NOMO-1 treated with dmso at 0.1 percent for 144 hours (cell line): ENCODE data around the gene PIGC.
A peak's percentile ranks its signal among the peaks of the same experiment; 100 is the strongest.

Experiments used
- DNase-seq: peaks from one replicate; lab custom pipeline; 2025; ENCODE audit not compliant: unreplicated experiment; lab: John Stamatoyannopoulos, UW

PIGC gene

DNA sequence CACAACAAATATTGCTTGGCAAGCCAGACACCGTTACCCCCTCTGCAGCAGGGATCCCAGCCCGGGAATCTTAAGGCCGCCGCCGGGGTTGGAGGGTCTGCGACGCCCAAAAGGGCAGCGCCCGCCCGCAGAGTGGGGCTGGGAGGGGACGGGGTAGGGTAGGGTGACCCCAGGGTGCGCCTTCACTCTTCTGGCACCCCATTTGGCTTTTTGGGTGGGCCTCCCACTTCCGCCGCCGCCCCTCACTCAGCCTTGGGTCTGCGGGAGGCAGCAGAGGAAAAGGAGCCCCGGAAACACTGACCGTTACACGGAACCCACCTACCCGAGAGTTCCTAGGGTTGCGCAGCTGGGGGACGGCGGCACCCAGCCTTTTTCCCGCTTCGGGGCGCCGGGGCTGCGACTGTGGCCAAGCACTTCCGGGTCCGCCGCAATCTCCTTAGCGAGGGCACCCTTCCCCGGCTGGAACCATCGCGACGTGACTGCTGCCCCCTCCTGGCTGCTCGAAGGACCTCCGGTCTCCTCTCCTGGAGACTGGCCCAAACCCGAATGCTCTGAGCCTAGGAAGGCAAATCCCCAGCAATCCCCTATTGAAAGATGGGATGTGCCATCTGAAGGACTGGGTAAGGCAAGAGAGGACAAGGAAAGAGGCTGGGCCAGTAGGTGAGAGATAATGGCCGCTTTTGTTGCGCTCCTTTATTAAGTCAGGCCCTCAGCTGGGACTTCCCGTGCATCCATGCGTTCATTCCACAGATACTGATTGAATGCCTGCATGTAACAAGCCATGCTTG, at the start of gene PIGC:
Gene PIGC (minus strand): TSS at position 404 of the 788 bp plus-strand sequence. CDS start 1,447 bp downstream, outside the sequence.
- peak; percentile 85 for DNase-seq

DNA sequence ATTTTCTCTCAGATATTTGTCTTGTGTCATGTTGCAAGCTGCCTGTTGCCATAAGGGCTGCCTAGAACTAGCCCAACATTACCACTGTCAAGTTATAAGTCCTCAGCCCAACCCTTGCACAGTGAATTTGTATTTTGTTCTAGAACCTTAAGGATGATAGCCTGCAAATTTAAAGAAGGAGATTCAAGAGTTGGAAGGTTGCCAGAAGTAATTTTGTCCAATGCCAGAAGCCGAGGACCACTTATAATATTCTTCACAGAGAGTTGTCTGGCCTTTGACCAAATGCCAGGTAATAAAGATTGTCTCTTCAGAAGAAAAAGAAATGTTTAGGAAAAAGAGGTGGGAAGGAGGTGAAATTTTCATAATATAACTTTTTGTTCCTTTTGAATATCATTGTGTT, 48.6 kb upstream of the PIGC start:
- DNase-seq = no peak

DNA sequence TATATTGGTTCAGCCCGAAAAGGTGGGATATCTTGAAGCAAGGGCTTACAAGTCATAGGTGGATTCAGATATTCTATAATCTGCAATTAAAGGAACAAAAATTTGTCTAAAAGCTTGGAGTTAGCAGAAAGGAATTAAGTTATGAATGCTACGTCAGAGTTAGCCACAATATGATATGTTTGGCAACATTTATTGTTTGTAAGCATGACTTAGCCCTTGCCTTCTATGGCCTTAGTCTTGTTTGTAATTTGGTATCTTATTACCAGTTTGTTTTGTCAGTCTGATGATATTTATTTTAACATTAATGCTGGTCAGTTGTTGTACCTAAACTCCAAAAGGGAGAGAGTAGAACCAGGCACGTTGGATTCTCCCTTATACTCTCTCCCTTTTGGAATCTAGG, 46.0 kb upstream of the PIGC start:
- no peak for DNase-seq

DNA sequence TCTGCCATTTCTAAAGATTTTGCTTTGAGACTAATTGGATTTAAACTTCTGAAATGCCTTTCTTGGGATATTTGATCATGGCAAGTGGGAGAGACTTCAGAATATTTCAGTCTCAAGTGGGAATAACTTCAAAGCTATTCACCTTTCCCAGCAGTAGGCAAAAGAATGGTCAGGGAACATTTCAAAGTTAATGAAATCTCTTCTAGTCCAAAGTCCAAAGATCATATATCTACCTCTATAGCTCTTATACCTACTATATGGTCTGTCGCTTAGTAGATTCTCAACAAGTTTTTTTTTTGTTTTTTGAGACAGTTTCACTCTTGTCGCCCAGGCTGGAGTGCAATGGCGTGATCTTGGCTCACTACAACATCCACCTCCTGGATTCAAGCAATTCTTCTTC, 44.5 kb upstream of the PIGC start:
- DNase-seq = no peak

DNA sequence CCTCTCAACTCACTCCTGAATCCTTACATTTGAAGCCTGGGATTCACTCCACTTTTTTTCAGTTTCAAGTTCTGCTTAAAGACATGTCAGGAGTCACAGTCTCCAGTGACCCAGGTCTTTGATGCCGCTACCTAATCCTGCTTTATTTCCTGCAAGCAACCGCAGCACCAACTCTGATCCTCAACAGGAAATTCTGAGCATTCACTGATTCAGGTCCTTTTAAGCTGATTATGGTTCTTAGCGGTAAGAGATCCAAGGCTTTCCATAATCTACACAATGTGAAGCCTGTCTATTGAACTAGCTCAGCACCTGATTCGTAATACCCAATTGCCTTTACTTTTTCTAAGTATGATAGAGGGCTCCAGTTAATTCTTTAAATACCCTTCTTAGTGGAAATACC, 43.7 kb upstream of the PIGC start:
- no peak for DNase-seq

DNA sequence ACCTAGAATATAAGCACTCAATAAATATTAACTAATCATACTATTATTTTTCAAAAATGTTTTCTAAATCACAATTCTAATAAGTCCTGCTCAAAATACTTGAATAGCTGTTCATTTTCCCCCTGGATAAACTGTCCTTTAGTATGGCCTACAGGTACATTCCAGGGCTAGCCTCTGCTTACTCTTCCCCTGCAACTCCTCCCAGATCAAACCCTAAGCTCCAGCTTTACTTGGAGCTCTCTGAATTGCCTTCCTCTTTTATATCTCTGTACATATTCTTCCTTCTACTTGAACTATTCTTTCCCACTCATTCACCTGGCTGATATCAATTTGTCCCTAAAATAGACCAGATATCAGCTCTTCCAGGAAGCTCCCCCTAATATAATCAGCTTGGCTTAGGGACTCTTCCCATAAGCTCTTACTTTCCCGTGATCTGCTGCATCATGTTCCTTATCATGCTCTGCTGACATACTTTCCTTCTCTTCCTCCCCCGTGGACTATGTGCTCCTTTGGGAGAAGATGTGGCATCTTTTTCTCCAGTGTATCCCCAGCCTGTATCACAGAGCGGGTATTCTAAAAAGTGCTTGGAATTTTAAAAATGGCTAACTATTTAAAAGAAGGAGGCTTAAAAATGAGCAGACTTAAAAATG, 43.1 kb upstream of the PIGC start:
- DNase-seq = no peak

DNA sequence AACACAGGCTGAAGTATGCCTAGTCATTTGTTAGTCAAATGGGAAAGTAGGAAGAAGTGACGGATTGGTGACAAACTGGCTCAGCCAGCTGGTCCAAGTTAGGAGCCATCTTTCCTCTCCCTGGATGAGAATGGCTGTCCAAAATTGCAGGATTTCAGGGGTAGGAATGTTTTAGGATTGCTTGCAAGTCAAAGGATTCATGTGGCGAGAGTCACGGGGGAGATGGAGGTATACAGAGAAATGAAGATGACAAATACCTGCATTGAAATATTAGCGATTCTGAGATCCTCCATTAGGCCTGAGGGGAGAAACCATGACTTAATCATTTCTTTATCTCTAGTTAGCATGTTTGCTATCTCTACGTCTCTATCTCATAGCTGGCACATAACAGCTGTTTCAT, 41.8 kb upstream of the PIGC start:
- no peak for DNase-seq

DNA sequence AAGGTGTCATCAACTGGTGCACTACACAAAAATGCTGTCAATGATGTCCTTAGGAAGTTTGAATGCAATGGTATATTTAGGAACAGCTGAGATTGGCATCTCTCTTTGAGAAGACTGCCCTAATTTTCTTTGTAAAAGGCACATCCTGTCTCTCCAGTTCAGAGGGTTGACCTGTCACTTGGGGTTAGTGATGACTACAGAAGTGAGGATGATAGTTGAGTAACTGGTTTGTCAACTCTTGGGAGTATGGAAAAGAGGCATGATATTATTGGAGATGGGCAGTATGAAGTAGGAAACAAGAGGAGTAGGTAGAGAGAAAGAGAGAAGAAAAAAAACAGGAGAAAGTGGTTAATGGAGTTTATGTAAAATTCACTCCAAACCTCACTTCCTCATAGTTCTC, 40.4 kb upstream of the PIGC start:
- no peak for DNase-seq

DNA sequence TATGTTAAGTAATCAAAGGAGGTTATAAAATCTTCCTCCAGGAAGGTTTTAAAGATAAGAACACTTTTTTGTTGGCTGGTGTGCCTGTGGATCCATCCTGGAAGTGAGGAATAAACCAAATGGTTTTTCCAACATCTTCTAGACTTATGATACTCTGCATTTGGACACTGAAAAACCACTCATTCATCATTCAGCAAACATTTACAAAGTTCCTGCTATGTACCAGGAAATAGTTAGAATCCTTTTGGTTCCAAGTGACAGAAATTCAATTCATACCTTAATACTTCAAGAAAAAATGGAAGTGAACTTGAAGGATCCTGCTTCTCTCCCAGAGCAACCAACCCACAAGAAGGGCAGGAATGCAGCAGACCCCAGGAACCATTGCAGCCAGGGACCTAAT, 39.6 kb upstream of the PIGC start:
- DNase-seq = no peak

DNA sequence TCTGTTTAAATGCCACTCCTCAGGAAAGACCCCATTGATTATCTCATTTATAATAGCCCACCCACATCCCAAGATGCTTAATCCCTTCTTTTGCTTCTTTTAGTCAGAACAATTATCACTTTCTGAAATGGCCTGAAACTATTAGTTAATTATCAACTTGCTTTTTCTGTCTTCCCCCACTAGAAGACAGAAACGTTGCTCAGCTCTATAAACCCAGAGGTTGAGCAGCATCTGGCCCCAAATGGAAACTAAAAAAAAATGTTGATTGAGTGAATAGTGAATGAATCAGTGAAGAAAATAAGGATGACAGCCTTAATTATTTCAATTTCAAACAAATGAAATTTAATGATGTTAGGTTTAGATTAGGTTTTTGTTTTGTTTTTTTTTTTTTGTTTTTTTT, 38.2 kb upstream of the PIGC start:
- no peak for DNase-seq

DNA sequence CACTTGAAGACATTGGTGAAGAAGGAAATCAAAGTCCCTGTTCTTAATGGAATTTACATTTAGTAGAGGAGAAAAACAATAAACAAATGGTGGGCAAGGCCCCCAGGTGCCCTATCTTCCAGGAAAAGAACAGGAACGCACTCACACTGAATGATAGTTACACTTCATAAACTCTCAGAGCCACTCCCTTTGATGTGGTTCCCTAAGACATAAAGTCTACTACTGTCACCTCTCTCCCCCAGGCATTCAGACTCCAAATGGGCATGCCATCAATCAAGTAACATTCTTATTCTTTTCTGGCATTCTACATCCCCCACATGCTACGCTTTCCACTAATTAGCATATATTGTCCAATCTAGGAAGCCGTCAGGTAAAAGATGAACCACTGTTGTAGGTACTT, 36.6 kb upstream of the PIGC start:
- no peak for DNase-seq

DNA sequence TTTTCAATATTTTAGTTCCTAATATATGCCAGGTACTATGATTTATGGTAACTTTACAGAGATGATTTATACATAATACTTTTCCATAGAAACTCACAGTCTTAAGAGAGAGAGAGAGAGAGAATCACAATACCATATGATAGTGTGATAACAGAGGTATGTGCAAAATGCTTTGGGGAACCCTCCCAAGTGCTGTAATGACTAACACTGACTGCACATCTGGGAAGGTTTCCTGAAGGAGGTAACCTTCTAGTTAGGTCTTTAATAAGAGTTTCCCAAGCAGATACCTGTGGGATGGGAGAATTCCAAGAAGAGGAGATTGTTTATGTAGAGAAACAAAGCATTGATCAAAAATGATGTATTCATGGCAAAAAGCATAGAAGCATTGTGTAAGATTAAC, 34.6 kb upstream of the PIGC start:
- no peak for DNase-seq

DNA sequence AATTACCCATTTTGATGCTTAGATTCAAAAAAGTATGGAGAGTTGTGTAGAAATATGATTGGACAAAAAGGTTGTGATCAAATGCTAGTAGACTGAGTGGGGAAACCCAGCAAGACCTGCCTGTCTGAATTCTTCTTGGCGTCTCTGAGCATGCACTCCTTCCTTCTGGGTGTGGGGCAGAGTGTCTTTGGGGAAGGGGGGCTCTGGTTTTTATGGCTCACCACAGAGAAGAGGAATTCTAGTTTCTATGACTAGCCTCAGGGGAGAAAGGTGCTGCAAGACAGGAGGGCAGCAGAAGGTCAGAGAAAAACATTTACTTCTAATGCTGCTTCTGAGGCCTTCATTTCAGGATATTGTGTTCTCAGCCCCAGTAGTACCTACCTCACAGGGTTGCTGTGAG, 33.9 kb upstream of the PIGC start:
- no peak for DNase-seq

DNA sequence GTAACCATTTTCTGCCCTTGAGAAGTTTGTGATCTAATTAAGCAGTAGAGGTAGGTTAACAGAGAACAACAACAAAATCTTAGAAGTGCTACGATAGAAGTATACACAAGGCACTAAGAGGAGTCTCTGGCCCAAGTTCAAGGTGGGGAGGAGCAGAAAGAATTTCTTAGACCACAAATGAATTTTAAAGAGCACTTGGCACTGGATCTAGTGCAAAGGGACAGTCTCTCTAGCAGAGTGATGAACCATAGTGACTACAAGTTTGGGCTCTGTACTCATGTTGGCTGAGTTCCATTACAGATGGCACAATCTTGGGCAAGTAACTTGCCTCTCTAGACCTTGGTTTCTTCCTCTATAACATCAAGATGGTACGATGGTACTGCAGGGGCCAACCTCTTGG, 33.3 kb upstream of the PIGC start:
- DNase-seq = no peak

DNA sequence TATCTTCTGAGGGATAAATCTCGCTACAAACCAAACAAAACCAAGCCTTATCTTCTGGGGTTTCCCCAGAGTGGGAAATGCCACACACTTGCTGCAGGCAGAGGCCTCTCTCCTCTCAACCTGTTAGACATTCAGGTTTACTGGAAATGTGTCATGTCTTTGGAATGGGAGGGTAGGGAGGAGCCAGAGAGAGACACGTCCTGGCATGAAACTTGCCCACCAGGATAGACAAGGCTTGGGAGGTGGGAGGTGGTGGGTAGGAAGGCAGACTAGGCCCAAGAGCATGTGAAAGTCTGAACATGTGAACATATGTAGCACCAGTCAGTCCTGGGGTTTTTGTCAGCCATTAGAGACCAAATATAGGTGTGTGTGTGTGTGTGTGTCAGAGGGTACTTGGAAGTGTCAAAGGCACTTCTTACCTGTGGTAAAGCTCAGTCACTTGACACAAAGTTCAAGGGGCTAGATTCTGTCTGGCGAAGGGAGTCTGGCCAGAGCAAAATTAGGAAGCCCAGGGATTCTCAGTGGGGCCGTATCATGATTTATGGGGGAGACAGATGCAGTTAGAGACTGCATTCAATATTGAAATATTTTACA, 32.4 kb upstream of the PIGC start:
- DNase-seq = no peak

DNA sequence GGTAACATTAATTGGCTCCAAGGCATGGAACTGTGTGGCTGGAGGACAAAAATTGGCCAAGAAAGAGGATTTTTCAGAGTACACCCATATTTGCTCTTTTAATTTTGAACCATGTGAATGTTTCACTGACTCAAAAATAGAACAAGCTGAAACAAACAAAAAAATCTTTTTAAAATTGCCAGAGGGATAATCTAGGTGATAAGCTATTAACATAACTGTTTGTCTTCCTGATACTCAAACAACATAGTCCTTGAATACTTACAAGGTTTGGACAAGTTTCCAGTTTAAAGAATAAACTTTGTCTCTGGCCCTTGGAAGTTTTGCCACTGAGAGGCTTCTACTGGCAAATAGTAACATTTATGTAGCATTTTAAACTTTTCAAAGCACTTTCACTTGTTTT, 30.0 kb upstream of the PIGC start:
- no peak for DNase-seq

DNA sequence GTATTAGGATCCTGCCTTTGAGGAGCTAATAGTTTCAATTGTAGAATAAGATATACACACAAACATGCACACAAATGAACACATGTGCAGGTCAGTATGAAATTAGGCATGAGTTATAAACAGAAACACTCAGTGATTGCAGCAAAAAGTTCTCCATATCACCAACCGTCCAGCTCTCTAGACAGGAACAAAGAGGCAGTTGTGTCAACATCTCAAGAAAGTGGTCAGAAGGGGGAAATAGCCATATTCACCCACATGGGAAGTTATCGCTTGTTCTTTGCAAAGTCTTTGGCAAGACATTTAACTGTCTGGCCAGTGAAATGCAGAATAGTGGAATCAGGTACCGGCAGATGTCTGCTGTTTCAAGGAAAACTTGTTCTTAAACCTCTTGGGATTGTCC, 29.4 kb upstream of the PIGC start:
- peak; percentile 90 for DNase-seq

DNA sequence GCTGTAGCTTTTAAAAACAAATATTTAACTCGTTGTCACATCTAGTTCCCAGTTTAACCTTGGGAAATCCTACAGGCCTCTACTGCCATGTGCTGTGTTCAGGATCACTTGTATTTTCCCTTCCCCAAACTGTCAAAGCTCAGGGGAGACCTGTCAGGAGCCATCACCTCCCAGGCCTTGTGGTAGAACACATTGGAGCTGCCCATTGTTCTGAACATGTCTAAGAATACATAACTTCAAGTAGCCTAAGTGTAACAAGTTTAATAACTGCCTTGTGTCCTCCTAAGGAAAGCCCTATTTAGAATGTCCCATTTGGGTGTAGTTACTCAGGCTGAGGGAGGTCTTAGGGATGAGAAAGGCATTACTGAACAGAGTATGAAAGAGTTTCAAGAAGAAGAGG, 28.6 kb upstream of the PIGC start:
- no peak for DNase-seq

DNA sequence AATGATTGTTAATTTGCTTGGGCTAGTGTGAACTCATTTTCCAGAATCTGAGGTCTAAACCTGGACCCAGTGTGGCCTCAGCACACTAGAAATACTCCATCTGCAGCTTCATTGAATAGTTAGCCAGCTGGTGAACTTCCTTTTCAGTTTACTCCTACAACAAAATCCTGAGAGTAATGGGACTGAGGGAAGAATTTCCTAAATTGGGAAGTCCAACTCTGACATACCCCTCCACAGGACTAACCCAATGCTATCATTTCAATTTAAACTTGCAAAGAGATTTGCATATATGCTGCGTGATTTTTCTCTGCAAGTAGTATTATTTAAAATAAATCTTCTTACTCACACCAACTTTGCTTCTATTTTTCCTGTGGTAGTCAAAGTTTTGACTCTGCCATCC, 27.8 kb upstream of the PIGC start:
- DNase-seq = no peak

DNA sequence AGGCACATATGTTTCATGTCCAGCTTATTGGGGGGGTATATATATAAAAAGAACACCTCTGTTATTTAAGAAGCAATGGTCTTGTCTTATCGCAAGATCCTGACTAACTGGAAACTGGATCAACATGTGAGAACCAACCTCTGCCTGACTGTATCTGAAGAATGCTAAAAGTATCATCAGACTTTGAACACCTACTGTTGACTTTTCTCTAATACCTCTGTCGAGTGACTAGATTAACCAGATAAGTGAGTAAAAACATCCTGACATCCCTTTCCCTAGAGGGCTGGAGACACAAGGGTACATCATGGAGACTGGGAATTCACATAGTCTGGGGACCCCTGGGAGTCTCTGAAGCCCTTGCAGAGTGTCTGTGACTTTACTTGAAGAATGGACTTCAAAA, 26.3 kb upstream of the PIGC start:
- no peak for DNase-seq

DNA sequence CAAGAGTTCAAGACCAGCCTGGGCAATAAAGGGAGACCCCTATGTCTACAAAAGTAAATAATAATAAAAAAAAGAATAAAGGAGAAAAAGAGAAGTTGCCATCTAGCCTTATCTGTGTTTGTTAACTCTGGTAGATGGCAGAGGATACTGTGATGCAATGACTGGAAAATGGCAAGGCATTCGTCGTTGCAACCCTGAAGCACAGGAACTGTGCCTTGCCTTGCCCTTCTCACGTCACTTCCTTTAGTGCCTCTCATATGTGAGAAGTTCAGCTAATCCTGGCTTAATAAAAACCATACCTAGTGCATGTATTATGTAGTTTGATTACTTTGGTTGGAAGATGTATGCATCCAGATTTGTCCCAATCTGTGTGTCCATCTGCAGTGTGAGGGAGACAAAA, 25.8 kb upstream of the PIGC start:
- peak; percentile 43 for DNase-seq

DNA sequence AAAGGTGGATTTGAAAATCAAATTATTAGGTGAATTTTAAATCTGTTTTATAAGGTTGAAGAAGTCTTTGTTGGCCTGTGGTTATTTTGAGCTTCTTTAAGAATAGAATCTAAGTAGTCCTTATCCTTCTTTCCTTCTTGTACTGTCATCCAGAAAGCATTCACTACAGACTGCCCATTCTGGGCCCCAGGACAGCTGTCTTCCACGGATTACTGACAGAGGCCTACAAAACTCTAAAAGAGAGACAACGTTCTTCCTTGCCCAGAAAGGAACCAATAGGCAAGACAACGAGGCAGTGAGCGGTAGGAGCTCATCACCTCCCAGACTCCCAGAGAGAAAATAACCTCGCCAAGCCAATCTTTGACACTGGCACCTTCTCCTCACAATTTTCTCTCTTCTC, 24.4 kb upstream of the PIGC start:
- no peak for DNase-seq

DNA sequence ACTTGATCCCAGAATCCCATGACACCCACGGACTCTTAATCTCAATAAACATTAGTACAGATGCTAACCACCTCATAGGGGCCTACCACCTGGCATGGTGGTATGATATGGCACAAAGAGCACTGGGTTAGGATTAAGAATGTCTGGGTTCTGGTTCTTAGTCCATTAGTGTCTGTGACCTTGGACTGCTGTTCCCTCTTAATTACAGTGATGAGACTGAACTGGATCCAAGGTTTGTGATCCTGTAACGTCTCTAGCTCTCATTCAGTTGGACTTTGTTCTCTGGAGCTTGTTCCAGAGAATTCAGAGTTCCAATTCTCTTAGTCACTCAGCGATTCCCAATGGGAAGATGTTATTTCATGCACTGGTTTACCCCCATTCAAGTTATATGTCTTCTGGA, 23.6 kb upstream of the PIGC start:
- DNase-seq = no peak
